ENCODE data around the gene OTUD7B.

Gene OTUD7B

GRCh38 chr1:149978547-149979023 is 31.9 kb downstream of the OTUD7B start:
- Histone ChIP-seq H3K27ac (ENCODE audit: low read depth, low read length) (no peak overlapping the region), H2AK5ac (ENCODE audit: low read length) (no peak overlapping the region), H3K23ac (ENCODE audit: low read length) (no peak overlapping the region), H3K79me2 (ENCODE audit: control insufficient read depth, insufficient read depth, low read length) (no peaks in the 10 kb centered on the region), H4K5ac (ENCODE audit: low read length) (no peak overlapping the region), H3K9ac (ENCODE audit: low read length) (no peak overlapping the region), H2BK5ac (ENCODE audit: low read length) (no peak overlapping the region), H2BK15ac (replicated peaks; ENCODE audit: low read depth) (no peak overlapping the region), H3K4ac (ENCODE audit: low read depth, low read length) (no peak overlapping the region), H2BK120ac (ENCODE audit: low read depth, low read length) (no peak overlapping the region), H4K8ac (ENCODE audit: low read depth, low read length) (no peak overlapping the region), H3K79me1 (ENCODE audit: low read length) (peaks cover 1% of the 10 kb centered on the region), H3K56ac (ENCODE audit: low read length) (no peak overlapping the region), H3K4me1 (ENCODE audit: control insufficient read depth, low read depth, low read length) (no peaks in the 10 kb centered on the region), H3K4me3 (ENCODE audit: low read length) (no peak overlapping the region), H3K18ac (ENCODE audit: low read length) (no peak overlapping the region), H3K4me2 (ENCODE audit: low read length) (no peak overlapping the region), H3K27me3 (ENCODE audit: insufficient read depth, low read length, poor library complexity) (no peaks in the 10 kb centered on the region), H3K36me3 (ENCODE audit: control insufficient read depth, insufficient read depth, low read length) (no peaks in the 10 kb centered on the region)
- no CpG with 5 or more reads among the region's 1 CpG for WGBS (ENCODE audit: extremely low coverage, insufficient coverage, low lambda C conversion rate)
- DNase-seq: no peak

- Histone ChIP-seq H2AK5ac (ENCODE audit: low read length) (no peak overlapping the region), H3K36me3 (ENCODE audit: control insufficient read depth, insufficient read depth, low read length) (no peaks in the 10 kb centered on the region), H4K5ac (ENCODE audit: low read length) (no peak overlapping the region), H3K56ac (ENCODE audit: low read length) (no peak overlapping the region), H3K4ac (ENCODE audit: low read depth, low read length) (no peak overlapping the region), H2BK15ac (replicated peaks; ENCODE audit: low read depth) (no peak overlapping the region), H3K4me2 (ENCODE audit: low read length) (no peak overlapping the region), H3K79me1 (ENCODE audit: low read length) (peaks cover 1% of the 10 kb centered on the region), H3K79me2 (ENCODE audit: control insufficient read depth, insufficient read depth, low read length) (no peaks in the 10 kb centered on the region), H2BK5ac (ENCODE audit: low read length) (no peak overlapping the region), H3K4me1 (ENCODE audit: control insufficient read depth, low read depth, low read length) (no peaks in the 10 kb centered on the region), H3K27ac (ENCODE audit: low read depth, low read length) (no peak overlapping the region), H3K27me3 (ENCODE audit: insufficient read depth, low read length, poor library complexity) (no peaks in the 10 kb centered on the region), H4K8ac (ENCODE audit: low read depth, low read length) (no peak overlapping the region), H3K23ac (ENCODE audit: low read length) (no peak overlapping the region), H3K18ac (ENCODE audit: low read length) (no peak overlapping the region), H3K4me3 (ENCODE audit: low read length) (no peak overlapping the region), H2BK120ac (ENCODE audit: low read depth, low read length) (no peak overlapping the region), H3K9ac (ENCODE audit: low read length) (no peak overlapping the region)
- DNase-seq: no peak
- no CpG with 5 or more reads among the region's 3 CpGs for WGBS (ENCODE audit: extremely low coverage, insufficient coverage, low lambda C conversion rate)
Measured at GRCh38 chr1:149977345-149977744, 33.2 kb downstream of the OTUD7B start.

DNA sequence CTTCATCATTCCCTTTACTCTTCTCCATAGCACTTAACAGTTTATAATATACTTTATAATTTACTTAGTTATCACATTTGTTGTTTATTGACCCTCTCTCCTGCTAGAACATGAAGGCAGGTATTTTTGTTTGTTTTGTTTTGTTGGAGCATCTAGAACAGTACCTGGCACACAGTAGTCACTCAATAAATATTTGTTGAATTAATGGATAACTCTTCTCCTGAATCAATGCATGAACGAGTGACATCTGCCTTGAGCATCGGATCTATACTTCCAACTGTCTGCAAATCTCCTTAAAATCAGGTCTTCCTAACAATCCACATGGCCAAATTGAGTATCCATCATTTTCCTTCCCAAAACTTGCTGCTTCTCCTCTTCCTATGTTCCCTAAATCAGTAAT is 38.0 kb downstream of the OTUD7B start:
- WGBS (ENCODE audit: extremely low coverage, insufficient coverage, low lambda C conversion rate): no CpG with 5 or more reads among the region's 2 CpGs

GRCh38 chr1:149967646-149968045 is 42.9 kb downstream of the OTUD7B start:
- Histone ChIP-seq H4K8ac (ENCODE audit: low read depth, low read length) (no peak overlapping the region), H3K4me2 (ENCODE audit: low read length) (no peak overlapping the region), H3K23ac (ENCODE audit: low read length) (no peak overlapping the region), H3K36me3 (ENCODE audit: control insufficient read depth, insufficient read depth, low read length) (peaks cover 2% of the 10 kb centered on the region), H2AK5ac (ENCODE audit: low read length) (no peak overlapping the region), H3K79me1 (ENCODE audit: low read length) (no peaks in the 10 kb centered on the region), H3K4ac (ENCODE audit: low read depth, low read length) (no peak overlapping the region), H4K5ac (ENCODE audit: low read length) (no peak overlapping the region), H2BK5ac (ENCODE audit: low read length) (no peak overlapping the region), H3K27ac (ENCODE audit: low read depth, low read length) (no peak overlapping the region), H3K4me1 (ENCODE audit: control insufficient read depth, low read depth, low read length) (no peaks in the 10 kb centered on the region), H3K27me3 (ENCODE audit: insufficient read depth, low read length, poor library complexity) (no peaks in the 10 kb centered on the region), H3K56ac (ENCODE audit: low read length) (no peak overlapping the region), H3K4me3 (ENCODE audit: low read length) (no peak overlapping the region), H3K18ac (ENCODE audit: low read length) (no peak overlapping the region), H3K79me2 (ENCODE audit: control insufficient read depth, insufficient read depth, low read length) (no peaks in the 10 kb centered on the region), H3K9ac (ENCODE audit: low read length) (no peak overlapping the region), H2BK15ac (replicated peaks; ENCODE audit: low read depth) (no peak overlapping the region), H2BK120ac (ENCODE audit: low read depth, low read length) (no peak overlapping the region)
- no peak for DNase-seq

More for the DNA sequence above, 38.0 kb downstream of the OTUD7B start:
- no peaks in the 10 kb centered on the region for H3K79me1 ChIP-seq (ENCODE audit: low read length)
- no peak overlapping the region for H3K27ac ChIP-seq (ENCODE audit: low read depth, low read length)
- no peak overlapping the region for H2BK15ac ChIP-seq (replicated peaks; ENCODE audit: low read depth)
- H3K4me2 ChIP-seq (ENCODE audit: low read length): no peak overlapping the region
- no peak overlapping the region for H3K18ac ChIP-seq (ENCODE audit: low read length)
- H3K36me3 ChIP-seq (ENCODE audit: control insufficient read depth, insufficient read depth, low read length): peaks cover 2% of the 10 kb centered on the region
- H3K9ac ChIP-seq (ENCODE audit: low read length): no peak overlapping the region
- H2BK120ac ChIP-seq (ENCODE audit: low read depth, low read length): no peak overlapping the region
- no peak overlapping the region for H3K56ac ChIP-seq (ENCODE audit: low read length)
- H3K27me3 ChIP-seq (ENCODE audit: insufficient read depth, low read length, poor library complexity): no peaks in the 10 kb centered on the region
- no peaks in the 10 kb centered on the region for H3K79me2 ChIP-seq (ENCODE audit: control insufficient read depth, insufficient read depth, low read length)
- no peak overlapping the region for H2AK5ac ChIP-seq (ENCODE audit: low read length)
- H4K8ac ChIP-seq (ENCODE audit: low read depth, low read length): no peak overlapping the region
- H3K4ac ChIP-seq (ENCODE audit: low read depth, low read length): no peak overlapping the region
- no peak for DNase-seq
- H2BK5ac ChIP-seq (ENCODE audit: low read length): no peak overlapping the region
- no peak overlapping the region for H3K23ac ChIP-seq (ENCODE audit: low read length)
- no peak overlapping the region for H4K5ac ChIP-seq (ENCODE audit: low read length)
- H3K4me1 ChIP-seq (ENCODE audit: control insufficient read depth, low read depth, low read length): no peaks in the 10 kb centered on the region
- H3K4me3 ChIP-seq (ENCODE audit: low read length): no peak overlapping the region

- no peak overlapping the region for H4K5ac ChIP-seq (ENCODE audit: low read length)
- H3K56ac ChIP-seq (ENCODE audit: low read length): no peak overlapping the region
- H3K4me1 ChIP-seq (ENCODE audit: control insufficient read depth, low read depth, low read length): no peaks in the 10 kb centered on the region
- H3K79me2 ChIP-seq (ENCODE audit: control insufficient read depth, insufficient read depth, low read length): no peaks in the 10 kb centered on the region
- no peak overlapping the region for H3K4me2 ChIP-seq (ENCODE audit: low read length)
- WGBS (ENCODE audit: extremely low coverage, insufficient coverage, low lambda C conversion rate): no CpG with 5 or more reads among the region's 3 CpGs
- H2AK5ac ChIP-seq (ENCODE audit: low read length): no peak overlapping the region
- H3K36me3 ChIP-seq (ENCODE audit: control insufficient read depth, insufficient read depth, low read length): peaks cover 2% of the 10 kb centered on the region
- no peak overlapping the region for H3K27ac ChIP-seq (ENCODE audit: low read depth, low read length)
- H2BK15ac ChIP-seq (replicated peaks; ENCODE audit: low read depth): no peak overlapping the region
- H3K9ac ChIP-seq (ENCODE audit: low read length): no peak overlapping the region
- no peak overlapping the region for H4K8ac ChIP-seq (ENCODE audit: low read depth, low read length)
- no peaks in the 10 kb centered on the region for H3K27me3 ChIP-seq (ENCODE audit: insufficient read depth, low read length, poor library complexity)
- H2BK5ac ChIP-seq (ENCODE audit: low read length): no peak overlapping the region
- peak; percentile 29 for DNase-seq
- no peak overlapping the region for H3K18ac ChIP-seq (ENCODE audit: low read length)
- H3K4me3 ChIP-seq (ENCODE audit: low read length): no peak overlapping the region
- H3K4ac ChIP-seq (ENCODE audit: low read depth, low read length): no peak overlapping the region
- H3K23ac ChIP-seq (ENCODE audit: low read length): no peak overlapping the region
- no peaks in the 10 kb centered on the region for H3K79me1 ChIP-seq (ENCODE audit: low read length)
- no peak overlapping the region for H2BK120ac ChIP-seq (ENCODE audit: low read depth, low read length)
Measured at GRCh38 chr1:149967041-149967440, 43.5 kb downstream of the OTUD7B start.

GRCh38 chr1:149966405-149966804 is 44.1 kb downstream of the OTUD7B start:
- Histone ChIP-seq H3K9ac (ENCODE audit: low read length) (no peak overlapping the region), H3K4ac (ENCODE audit: low read depth, low read length) (no peak overlapping the region), H3K27ac (ENCODE audit: low read depth, low read length) (no peak overlapping the region), H3K23ac (ENCODE audit: low read length) (no peak overlapping the region), H2BK5ac (ENCODE audit: low read length) (no peak overlapping the region), H3K4me3 (ENCODE audit: low read length) (no peak overlapping the region), H3K18ac (ENCODE audit: low read length) (no peak overlapping the region), H4K5ac (ENCODE audit: low read length) (no peak overlapping the region), H4K8ac (ENCODE audit: low read depth, low read length) (no peak overlapping the region), H2BK15ac (replicated peaks; ENCODE audit: low read depth) (no peak overlapping the region), H3K79me1 (ENCODE audit: low read length) (no peaks in the 10 kb centered on the region), H2BK120ac (ENCODE audit: low read depth, low read length) (no peak overlapping the region), H3K79me2 (ENCODE audit: control insufficient read depth, insufficient read depth, low read length) (no peaks in the 10 kb centered on the region), H2AK5ac (ENCODE audit: low read length) (no peak overlapping the region), H3K4me2 (ENCODE audit: low read length) (no peak overlapping the region), H3K4me1 (ENCODE audit: control insufficient read depth, low read depth, low read length) (no peaks in the 10 kb centered on the region), H3K27me3 (ENCODE audit: insufficient read depth, low read length, poor library complexity) (no peaks in the 10 kb centered on the region), H3K36me3 (ENCODE audit: control insufficient read depth, insufficient read depth, low read length) (peaks cover 2% of the 10 kb centered on the region), H3K56ac (ENCODE audit: low read length) (no peak overlapping the region)
- WGBS (ENCODE audit: extremely low coverage, insufficient coverage, low lambda C conversion rate): no CpG with 5 or more reads among the region's 1 CpG
- no peak for DNase-seq

All from mesendoderm (in vitro differentiated cells).